A673 (cell line): ENCODE data around the gene RECK. TPM values are rescaled to one million over a fixed set of nuclear protein-coding genes. Genes with fewer than 3 reads are reported as not detected.

Experiments
- BruUV-seq: library from RNA; stranded (reverse); fragments of 400-500 nt; replicated peaks from 2 replicates; lab custom pipeline; 2021; lab: Mats Ljungman, UMichigan
- CTCF ChIA-PET: fragments of 300-600 bp; sonication (Branson Sonifier 250); formaldehyde crosslinking; loops from one replicate; lab custom pipeline; 2022; ENCODE audit warnings: antibody characterized with exemption; lab: Charles Lee
- POLR2A ChIA-PET: fragments of 300-600 bp; sonication (Branson Sonifier 250); formaldehyde crosslinking; loops from one replicate; lab custom pipeline; 2022; ENCODE audit warnings: antibody characterized with exemption; ENCODE audit not compliant: low non-redundant PET; lab: Charles Lee
- DNase-seq: peaks from one replicate; pipeline ENCODE4 v3.0.0-alpha.2; 2015; ENCODE audit warnings: low spot score
- H3K27ac ChIP-seq: fragments of 200-600 bp; sonication (generic); 2 replicates; pipeline ENCODE4 v1.5.1; 2016; ENCODE audit warnings: mixed run types, low read depth, mild to moderate bottlenecking, mixed read lengths, antibody characterized with exemption, low read length; ENCODE audit not compliant: poor library complexity, severe bottlenecking
- H3K27me3 ChIP-seq: fragments of 200-600 bp; sonication (generic); replicated peaks from 2 replicates; pipeline ENCODE4 v1.6.1; 2017; ENCODE audit warnings: mixed run types, low read depth, mild to moderate bottlenecking, mixed read lengths, antibody characterized with exemption, low read length; ENCODE audit not compliant: insufficient read depth, poor library complexity
- H3K36me3 ChIP-seq: fragments of 200-600 bp; sonication (generic); 2 replicates; pipeline ENCODE4 v1.6.1; 2016; ENCODE audit warnings: mixed run types, mild to moderate bottlenecking, mixed read lengths, antibody characterized with exemption, low read length; ENCODE audit not compliant: insufficient read depth, poor library complexity, severe bottlenecking
- H3K4me1 ChIP-seq: fragments of 200-600 bp; sonication (generic); 2 replicates; pipeline ENCODE4 v1.6.1; 2017; ENCODE audit warnings: mixed run types, mild to moderate bottlenecking, mixed read lengths, antibody characterized with exemption, low read length; ENCODE audit not compliant: insufficient read depth, poor library complexity, severe bottlenecking
- H3K4me3 ChIP-seq: fragments of 200-600 bp; sonication (generic); 2 replicates; pipeline ENCODE4 v1.5.1; 2016; ENCODE audit warnings: low read depth, mixed run types, mild to moderate bottlenecking, mixed read lengths, low read length; ENCODE audit not compliant: poor library complexity, severe bottlenecking
- H3K9me3 ChIP-seq: fragments of 200-600 bp; sonication (generic); 2 replicates; pipeline ENCODE4 v1.6.1; 2016; ENCODE audit warnings: mixed run types, low read depth, mild to moderate bottlenecking, mixed read lengths, antibody characterized with exemption, low read length; ENCODE audit not compliant: poor library complexity, severe bottlenecking
- CTCF ChIP-seq: fragments of 300-800, 200-600 bp; sonication (generic); conservative IDR thresholded peaks from 2 replicates; pipeline ENCODE4 v1.5.1; 2017; ENCODE audit warnings: low read depth, mild to moderate bottlenecking, antibody characterized with exemption, low read length, moderate library complexity, mixed read lengths
- EZH2 ChIP-seq: fragments of 200-600 bp; sonication (generic); IDR thresholded peaks from 2 replicates; pipeline ENCODE4 v1.6.1; 2017; ENCODE audit warnings: borderline replicate concordance, low read depth, mild to moderate bottlenecking, mixed read lengths, antibody characterized with exemption, low read length; ENCODE audit not compliant: poor library complexity, severe bottlenecking
- intact Hi-C: fragments of 100-400 bp; cut with micrococcal nuclease; formaldehyde crosslinking; loops from one replicate; pipeline ENCODE4 v1.10.0; 2022; ENCODE audit not compliant: unreplicated experiment
- total RNA-seq: library from RNA; stranded (reverse); gene quantifications from 2 replicates; pipeline ENCODE4 v1.2.3, GENCODE V29; 2021

RECK gene
- total RNA-seq, 1 experiment from 2014 or later: 9.1 TPM

DNA sequence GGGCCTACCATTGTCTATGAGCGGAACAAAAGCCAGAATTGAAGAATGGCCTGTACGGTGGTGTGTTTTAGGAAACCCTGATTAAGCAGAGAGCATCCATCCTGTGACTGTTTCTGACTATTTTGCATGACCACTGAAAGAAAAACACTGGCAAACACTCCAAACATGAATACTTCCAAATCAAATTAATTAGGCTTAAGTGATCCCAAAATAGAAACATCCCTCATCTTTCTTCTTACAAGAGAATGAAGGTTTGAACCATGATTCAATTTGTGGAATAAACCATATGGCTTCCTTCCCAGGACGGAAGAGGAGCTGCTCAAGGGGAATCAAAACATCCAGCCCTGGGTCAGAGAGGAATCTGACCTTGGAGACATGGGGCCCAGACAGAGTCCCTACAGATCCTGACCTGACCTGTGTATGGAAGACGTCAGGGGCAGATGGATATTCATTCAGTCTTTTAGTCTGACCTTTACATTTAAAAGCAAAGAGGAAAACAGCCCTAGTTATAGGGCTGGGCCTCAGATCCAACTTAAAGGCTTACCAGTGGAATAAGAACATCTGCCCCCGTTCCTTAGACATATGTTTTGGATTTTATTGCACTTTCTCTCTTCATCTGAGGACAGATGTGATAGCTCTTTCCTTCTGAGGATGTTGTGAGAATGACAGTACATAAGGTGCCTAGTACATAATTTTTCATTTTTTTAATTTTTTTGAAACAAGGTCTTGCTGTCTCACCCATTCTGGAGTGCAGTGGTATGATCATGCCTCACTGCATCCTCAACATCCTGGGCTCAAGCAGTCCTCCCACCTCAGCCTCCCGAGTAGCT is 17.6 kb upstream of the RECK start:
- no peaks in the 10 kb centered on the region for H3K4me1 ChIP-seq
- H3K36me3 ChIP-seq: no peaks in the 10 kb centered on the region
- TF ChIP-seq CTCF (no peak), EZH2 (no peak)
- no peaks in the 10 kb centered on the region for H3K27me3 ChIP-seq
- no TSS peak for BruUV-seq
- intact Hi-C loops: no loop called here
- H3K9me3 ChIP-seq: no peaks in the 10 kb centered on the region
- no peak for DNase-seq
- ChIA-PET POLR2A (no interaction called here), CTCF (no interaction called here)
- H3K4me3 ChIP-seq: no peak overlapping the region
- H3K27ac ChIP-seq: no peak overlapping the region

- Histone ChIP-seq H3K27ac (no peak overlapping the region), H3K9me3 (no peaks in the 10 kb centered on the region), H3K36me3 (no peaks in the 10 kb centered on the region), H3K4me1 (no peaks in the 10 kb centered on the region), H3K27me3 (no peaks in the 10 kb centered on the region), H3K4me3 (no peak overlapping the region)
- no TSS peak for BruUV-seq
- TF ChIP-seq EZH2: no peak
- TF ChIP-seq CTCF: no peak
- POLR2A ChIA-PET: no interaction called here
- intact Hi-C loops: loop anchor here (2.0 to 10.0 kb wide), 3 partner anchors 67 to 227 kb away; partner anchors contain the start of gene NPR2
- no peak for DNase-seq
- CTCF ChIA-PET: no interaction called here
Observed at GRCh38 chr9:36021968-36022367, 14.7 kb upstream of the RECK start.

- DNase-seq: peak; percentile 71
- Histone ChIP-seq H3K27me3 (no peaks in the 10 kb centered on the region), H3K9me3 (no peaks in the 10 kb centered on the region), H3K4me1 (no peaks in the 10 kb centered on the region), H3K4me3 (no peak overlapping the region), H3K27ac (no peak overlapping the region), H3K36me3 (no peaks in the 10 kb centered on the region)
- ChIA-PET CTCF (interaction anchor here (0.6 to 1.8 kb wide), 8 partner anchors 13 to 233 kb away, joined by 3 to 8 read pairs (median 4); partner anchors contain the start of gene RECK), POLR2A (no interaction called here)
- no TSS peak for BruUV-seq
- TF ChIP-seq EZH2 (no peak), CTCF (peak; percentile 87)
- intact Hi-C loops: loop anchor here (2.0 to 10.0 kb wide), 3 partner anchors 69 to 229 kb away; partner anchors contain the start of gene NPR2
Observed at GRCh38 chr9:36023260-36024048, 13.3 kb upstream of the RECK start.
